HCT116 (cell line): ENCODE measurements around the gene LRR1. TPM values are rescaled to one million over a fixed set of nuclear protein-coding genes. Genes with fewer than 3 reads are reported as not detected.

Source experiments
- ATAC-seq: fragments of 200-7000 bp; cut with Tn5 transposase; 2 replicates; pipeline ENCODE4 v1.9.1; 2020; ENCODE audit warnings: mild to moderate bottlenecking, moderate library complexity
- BruUV-seq: library from RNA; stranded (reverse); fragments of 400-500 nt; replicated peaks from 2 replicates; lab custom pipeline; 2021; lab: Mats Ljungman, UMichigan
- CTCF ChIA-PET: fragments of 300-600 bp; sonication (Branson Sonifier 250); formaldehyde crosslinking; loops from one replicate; lab custom pipeline; 2021; ENCODE audit warnings: antibody characterized with exemption; lab: Charles Lee
- POLR2A ChIA-PET: fragments of 300-600, 350-600 bp; sonication (Branson Sonifier 250); formaldehyde crosslinking; loops from one replicate; lab custom pipeline; 2021; ENCODE audit warnings: antibody characterized with exemption; lab: Charles Lee
- RAD21 ChIA-PET, 2 experiments: fragments of 300-600 bp; sonication (Branson Sonifier 250); formaldehyde crosslinking; loops; one replicate each; lab custom pipeline; 2023; ENCODE audit warnings: low total read pairs in 2 of 2; ENCODE audit not compliant: uncharacterized antibody in 2 of 2, unreplicated experiment in 2 of 2, low non-redundant PET in 1 of 2; lab: Charles Lee
- DNase-seq: peaks from one replicate; pipeline ENCODE4 v3.0.0-alpha.2; 2010; ENCODE audit warnings: low read depth, low spot score
- H2AFZ ChIP-seq: fragments of 200-600 bp; shearing (Covaris generic), sonication (generic); 2 replicates; pipeline ENCODE4 v1.6.1; 2017; ENCODE audit warnings: low read depth, mixed run types, mixed read lengths, antibody characterized with exemption, low read length; ENCODE audit not compliant: poor library complexity, severe bottlenecking
- H3K27ac ChIP-seq: 2 replicates; pipeline ENCODE4 v1.5.1; 2012; ENCODE audit warnings: low read depth, low read length
- H3K27me3 ChIP-seq: fragments of 200-600 bp; sonication (generic); 2 replicates; pipeline ENCODE4 v1.6.1; 2016; ENCODE audit warnings: mixed run types, low read length, mixed read lengths; ENCODE audit not compliant: insufficient read depth
- H3K36me3 ChIP-seq, 2 experiments: fragments of 200-500 bp in 1 of 2; fragments of 200-600 bp in 1 of 2; sonication (Bioruptor generic) in 1 of 2; sonication (generic) in 1 of 2; 2 replicates each; pipeline versions ENCODE4 v1.5.1 to v1.6.1; 2014 to 2016; ENCODE audit warnings: low read length in 2 of 2, inconsistent platforms in 1 of 2, mixed read lengths in 1 of 2, mixed run types in 1 of 2; ENCODE audit not compliant: insufficient read depth in 2 of 2, control insufficient read depth in 1 of 2
- H3K4me1 ChIP-seq, 2 experiments: fragments of 200-600 bp in 1 of 2; sonication (generic) in 1 of 2; 2 replicates each; pipeline versions ENCODE4 v1.5.1 to v1.6.1; 2012 to 2017; ENCODE audit warnings: low read length in 2 of 2, inconsistent platforms in 1 of 2, mild to moderate bottlenecking in 1 of 2, mixed read lengths in 1 of 2, mixed run types in 1 of 2, moderate library complexity in 1 of 2; ENCODE audit not compliant: insufficient read depth in 2 of 2, control insufficient read depth in 1 of 2
- H3K4me2 ChIP-seq: fragments of 200-600 bp; sonication (generic); 2 replicates; pipeline ENCODE4 v1.6.1; 2017; ENCODE audit warnings: mixed run types, low read length, mixed read lengths
- H3K4me3 ChIP-seq, 2 experiments: fragments of 200-600 bp in 1 of 2; sonication (generic) in 1 of 2; replicated peaks in 1 of 2; 2 replicates each; pipeline ENCODE4 v1.5.1; 2011 to 2016; ENCODE audit warnings: low read length in 2 of 2, control low read depth in 1 of 2, low read depth in 1 of 2, mild to moderate bottlenecking in 1 of 2, mixed read lengths in 1 of 2, mixed run types in 1 of 2
- H3K79me2 ChIP-seq: fragments of 200-600 bp; sonication (generic); 2 replicates; pipeline ENCODE4 v1.6.1; 2017; ENCODE audit warnings: mild to moderate bottlenecking, mixed run types, low read length, moderate library complexity, mixed read lengths; ENCODE audit not compliant: insufficient read depth
- H3K9ac ChIP-seq: fragments of 200-600 bp; sonication (generic); 2 replicates; pipeline ENCODE4 v1.6.1; 2016; ENCODE audit warnings: low read length, mixed read lengths
- H3K9me2 ChIP-seq: fragments of 200-600 bp; sonication (generic), shearing (Covaris generic); 2 replicates; pipeline ENCODE4 v1.6.1; 2017; ENCODE audit warnings: mixed run types, mild to moderate bottlenecking, moderate library complexity; ENCODE audit not compliant: insufficient read depth
- H3K9me3 ChIP-seq, 2 experiments: fragments of 200-500 bp in 1 of 2; fragments of 200-600 bp in 1 of 2; sonication (Bioruptor generic) in 1 of 2; sonication (generic) in 1 of 2; 2 replicates each; pipeline ENCODE4 v1.6.1; 2014 to 2017; ENCODE audit warnings: low read length in 2 of 2, mixed read lengths in 2 of 2, inconsistent platforms in 1 of 2, low read depth in 1 of 2, mild to moderate bottlenecking in 1 of 2, mixed run types in 1 of 2, moderate library complexity in 1 of 2; ENCODE audit not compliant: control insufficient read depth in 1 of 2, insufficient read depth in 1 of 2
- H4K20me1 ChIP-seq: fragments of 200-600 bp; sonication (generic), shearing (Covaris generic); 2 replicates; pipeline ENCODE4 v1.6.1; 2017; ENCODE audit warnings: mixed run types, mild to moderate bottlenecking, moderate library complexity; ENCODE audit not compliant: insufficient read depth
- CBX3 ChIP-seq: IDR thresholded peaks from 2 replicates; pipeline ENCODE4 v1.6.1; 2012; ENCODE audit warnings: low read depth
- EGR1 ChIP-seq: IDR thresholded peaks from 2 replicates; pipeline ENCODE4 v1.6.1; 2012; ENCODE audit warnings: low read depth
- EZH2 ChIP-seq: fragments of 200-600 bp; sonication (generic); IDR thresholded peaks from 2 replicates; pipeline ENCODE4 v1.6.1; 2017; ENCODE audit warnings: antibody characterized with exemption, mixed run types
- FOSL1 ChIP-seq: IDR thresholded peaks from 2 replicates; pipeline ENCODE4 v1.6.1; 2012; ENCODE audit warnings: low read depth
- JUND ChIP-seq: IDR thresholded peaks from 2 replicates; pipeline ENCODE4 v1.6.1; 2012
- POLR2AphosphoS5 ChIP-seq: IDR thresholded peaks from 2 replicates; pipeline ENCODE4 v1.6.1; 2011; ENCODE audit warnings: mild to moderate bottlenecking, low read depth, low read length, moderate library complexity
- SIN3A ChIP-seq: IDR thresholded peaks from 2 replicates; pipeline ENCODE4 v1.6.1; 2012; ENCODE audit warnings: low read depth
- SP1 ChIP-seq: IDR thresholded peaks from 2 replicates; pipeline ENCODE4 v1.6.1; 2012; ENCODE audit warnings: low read depth
- TCF7L2 ChIP-seq: IDR thresholded peaks from 2 replicates; pipeline ENCODE4 v1.7.0; 2011; ENCODE audit warnings: borderline replicate concordance, inconsistent platforms; ENCODE audit not compliant: insufficient read depth, insufficient read length; ENCODE audit errors: extremely low read depth
- YY1 ChIP-seq: IDR thresholded peaks from 2 replicates; pipeline ENCODE4 v1.6.1; 2011; ENCODE audit warnings: low read length, low read depth, moderate library complexity, mild to moderate bottlenecking; ENCODE audit not compliant: insufficient replicate concordance; ENCODE audit errors: extremely low read depth
- ZFX ChIP-seq: fragments of 450-650 bp; IDR thresholded peaks from 2 replicates; pipeline ENCODE4 v1.6.1; 2017
- ZNF274 ChIP-seq: fragments of 200-500 bp; sonication (Bioruptor generic); IDR thresholded peaks from 2 replicates; pipeline ENCODE4 v1.6.1; 2014; ENCODE audit warnings: mild to moderate bottlenecking, low read depth, low read length, inconsistent platforms
- intact Hi-C: fragments of 100-400 bp; cut with micrococcal nuclease; formaldehyde crosslinking; loops from 2 replicates; pipeline ENCODE4 v1.10.0; 2022
- total RNA-seq: library from RNA; stranded (reverse); gene quantifications from one replicate; pipeline ENCODE4 v1.2.1, GENCODE V29; 2021; ENCODE audit not compliant: unreplicated experiment
- TF ChIP-seq, protein P1 (sequence below): IDR thresholded peaks from 2 replicates; pipeline ENCODE4 v1.6.1; 2011; ENCODE audit warnings: mild to moderate bottlenecking, low read length, moderate library complexity; ENCODE audit not compliant: insufficient replicate concordance; ENCODE audit errors: extremely low read depth
- TF ChIP-seq, protein P2 (sequence below), 3 experiments: fragments of 200-600 bp in 1 of 3; sonication (generic) in 1 of 3; IDR thresholded peaks in 2 of 3; conservative IDR thresholded peaks in 1 of 3; 2 replicates each; pipeline ENCODE4 v1.5.1; 2012 to 2017; ENCODE audit warnings: low read depth in 2 of 3, low read length in 2 of 3, antibody characterized with exemption in 1 of 3, borderline replicate concordance in 1 of 3, control low read depth in 1 of 3, mild to moderate bottlenecking in 1 of 3, mixed read lengths in 1 of 3, mixed run types in 1 of 3, moderate library complexity in 1 of 3; ENCODE audit not compliant: insufficient read depth in 1 of 3
- TF ChIP-seq, protein P3 (sequence below): IDR thresholded peaks from 2 replicates; pipeline ENCODE4 v1.6.1; 2012
- TF ChIP-seq, protein P4 (sequence below): IDR thresholded peaks from 2 replicates; pipeline ENCODE4 v1.6.1; 2012
- TF ChIP-seq, protein P5 (sequence below): IDR thresholded peaks from 2 replicates; pipeline ENCODE4 v1.6.1; 2012; ENCODE audit warnings: low read depth

LRR1 gene
- total RNA-seq, 1 experiment from 2014 or later: 34.6 TPM

DNA sequence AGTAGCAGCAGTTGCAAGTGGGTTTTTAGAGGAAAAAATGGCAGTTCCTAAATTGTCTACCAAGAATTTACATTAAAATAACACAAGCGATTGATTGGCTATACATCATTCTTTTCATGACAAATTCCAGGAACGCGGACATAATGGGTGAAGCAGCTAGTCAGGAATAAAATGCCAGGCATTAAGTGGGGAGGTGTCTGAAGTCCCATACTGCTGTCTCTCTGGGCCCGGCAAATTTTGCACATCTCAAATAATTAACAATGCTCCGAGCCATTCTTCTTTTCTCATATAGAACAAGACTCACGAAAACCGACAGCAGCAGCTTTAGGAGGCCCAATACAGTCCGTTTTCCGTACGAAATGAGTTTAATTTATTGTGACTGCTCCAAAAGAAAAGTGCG is 21.0 kb downstream of the LRR1 start:
- Histone ChIP-seq H3K79me2 (peaks cover 67% of the 10 kb centered on the region), H3K27me3 (no peaks in the 10 kb centered on the region), H3K36me3 (peaks cover 8 to 17% of the 10 kb centered on the region in 2 experiments; a peak in 3 of 4 replicates), H4K20me1 (0 out of 2 replicates have a peak, but pooled peaks cover 4% of the 10 kb centered on the region), H3K4me1 (peaks cover 8 to 41% of the 10 kb centered on the region in 2 experiments; a peak in 3 of 4 replicates), H2AFZ (no peak overlapping the region), H3K27ac (peak overlapping the region; percentile 86), H3K9me3 (no peaks in the 10 kb centered on the region), H3K9ac (peak overlapping the region; percentile 94), H3K4me2 (peak overlapping the region; percentile 74), H3K4me3 (peak overlapping the region; percentile 82 to 96), H3K9me2 (no peaks in the 10 kb centered on the region)
- TSS peak; percentile 72 for BruUV-seq
- POLR2A ChIA-PET: interaction anchor here (0.7 to 2.3 kb wide), 9 partner anchors 8 to 66 kb away, joined by 4 to 17 read pairs (median 7); partner anchors contain the start of genes DNAAF2, LRR1 and RPS29
- intact Hi-C loops: loop anchor here (5.0 kb wide), 1 partner anchor 498 kb away; the partner anchor contains the start of gene VCPKMT
- RAD21 ChIA-PET: interaction anchor here (0.7 to 2.1 kb wide), 2 partner anchors 14 to 249 kb away, joined by 3 to 5 read pairs; no protein-coding TSS in a partner anchor
- ATAC-seq: no peak
- no peak for TF ChIP-seq ZFX
- TF ChIP-seq, protein P1, sequence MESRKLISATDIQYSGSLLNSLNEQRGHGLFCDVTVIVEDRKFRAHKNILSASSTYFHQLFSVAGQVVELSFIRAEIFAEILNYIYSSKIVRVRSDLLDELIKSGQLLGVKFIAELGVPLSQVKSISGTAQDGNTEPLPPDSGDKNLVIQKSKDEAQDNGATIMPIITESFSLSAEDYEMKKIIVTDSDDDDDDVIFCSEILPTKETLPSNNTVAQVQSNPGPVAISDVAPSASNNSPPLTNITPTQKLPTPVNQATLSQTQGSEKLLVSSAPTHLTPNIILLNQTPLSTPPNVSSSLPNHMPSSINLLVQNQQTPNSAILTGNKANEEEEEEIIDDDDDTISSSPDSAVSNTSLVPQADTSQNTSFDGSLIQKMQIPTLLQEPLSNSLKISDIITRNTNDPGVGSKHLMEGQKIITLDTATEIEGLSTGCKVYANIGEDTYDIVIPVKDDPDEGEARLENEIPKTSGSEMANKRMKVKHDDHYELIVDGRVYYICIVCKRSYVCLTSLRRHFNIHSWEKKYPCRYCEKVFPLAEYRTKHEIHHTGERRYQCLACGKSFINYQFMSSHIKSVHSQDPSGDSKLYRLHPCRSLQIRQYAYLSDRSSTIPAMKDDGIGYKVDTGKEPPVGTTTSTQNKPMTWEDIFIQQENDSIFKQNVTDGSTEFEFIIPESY: no peak
- TF ChIP-seq POLR2AphosphoS5: no peak
- TF ChIP-seq, protein P2, sequence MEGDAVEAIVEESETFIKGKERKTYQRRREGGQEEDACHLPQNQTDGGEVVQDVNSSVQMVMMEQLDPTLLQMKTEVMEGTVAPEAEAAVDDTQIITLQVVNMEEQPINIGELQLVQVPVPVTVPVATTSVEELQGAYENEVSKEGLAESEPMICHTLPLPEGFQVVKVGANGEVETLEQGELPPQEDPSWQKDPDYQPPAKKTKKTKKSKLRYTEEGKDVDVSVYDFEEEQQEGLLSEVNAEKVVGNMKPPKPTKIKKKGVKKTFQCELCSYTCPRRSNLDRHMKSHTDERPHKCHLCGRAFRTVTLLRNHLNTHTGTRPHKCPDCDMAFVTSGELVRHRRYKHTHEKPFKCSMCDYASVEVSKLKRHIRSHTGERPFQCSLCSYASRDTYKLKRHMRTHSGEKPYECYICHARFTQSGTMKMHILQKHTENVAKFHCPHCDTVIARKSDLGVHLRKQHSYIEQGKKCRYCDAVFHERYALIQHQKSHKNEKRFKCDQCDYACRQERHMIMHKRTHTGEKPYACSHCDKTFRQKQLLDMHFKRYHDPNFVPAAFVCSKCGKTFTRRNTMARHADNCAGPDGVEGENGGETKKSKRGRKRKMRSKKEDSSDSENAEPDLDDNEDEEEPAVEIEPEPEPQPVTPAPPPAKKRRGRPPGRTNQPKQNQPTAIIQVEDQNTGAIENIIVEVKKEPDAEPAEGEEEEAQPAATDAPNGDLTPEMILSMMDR (IDR thresholded peaks at IDR 0.05 in 2 of 3, conservative IDR thresholded peaks at IDR 0.05 in 1 of 3; ENCODE audit: borderline replicate concordance in 1 of 3, insufficient read depth in 1 of 3, low read depth in 2 of 3, low read length in 2 of 3): no peak
- no peak for TF ChIP-seq TCF7L2
- TF ChIP-seq, protein P3, sequence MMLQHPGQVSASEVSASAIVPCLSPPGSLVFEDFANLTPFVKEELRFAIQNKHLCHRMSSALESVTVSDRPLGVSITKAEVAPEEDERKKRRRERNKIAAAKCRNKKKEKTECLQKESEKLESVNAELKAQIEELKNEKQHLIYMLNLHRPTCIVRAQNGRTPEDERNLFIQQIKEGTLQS: no peak
- no peak for TF ChIP-seq SP1
- no peak for TF ChIP-seq FOSL1
- TF ChIP-seq, protein P4, sequence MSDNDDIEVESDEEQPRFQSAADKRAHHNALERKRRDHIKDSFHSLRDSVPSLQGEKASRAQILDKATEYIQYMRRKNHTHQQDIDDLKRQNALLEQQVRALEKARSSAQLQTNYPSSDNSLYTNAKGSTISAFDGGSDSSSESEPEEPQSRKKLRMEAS: no peak
- no peak for TF ChIP-seq EGR1
- TF ChIP-seq EZH2: no peak
- no peak for TF ChIP-seq YY1
- no peak for TF ChIP-seq SIN3A
- TF ChIP-seq CBX3: no peak
- TF ChIP-seq, protein P5, sequence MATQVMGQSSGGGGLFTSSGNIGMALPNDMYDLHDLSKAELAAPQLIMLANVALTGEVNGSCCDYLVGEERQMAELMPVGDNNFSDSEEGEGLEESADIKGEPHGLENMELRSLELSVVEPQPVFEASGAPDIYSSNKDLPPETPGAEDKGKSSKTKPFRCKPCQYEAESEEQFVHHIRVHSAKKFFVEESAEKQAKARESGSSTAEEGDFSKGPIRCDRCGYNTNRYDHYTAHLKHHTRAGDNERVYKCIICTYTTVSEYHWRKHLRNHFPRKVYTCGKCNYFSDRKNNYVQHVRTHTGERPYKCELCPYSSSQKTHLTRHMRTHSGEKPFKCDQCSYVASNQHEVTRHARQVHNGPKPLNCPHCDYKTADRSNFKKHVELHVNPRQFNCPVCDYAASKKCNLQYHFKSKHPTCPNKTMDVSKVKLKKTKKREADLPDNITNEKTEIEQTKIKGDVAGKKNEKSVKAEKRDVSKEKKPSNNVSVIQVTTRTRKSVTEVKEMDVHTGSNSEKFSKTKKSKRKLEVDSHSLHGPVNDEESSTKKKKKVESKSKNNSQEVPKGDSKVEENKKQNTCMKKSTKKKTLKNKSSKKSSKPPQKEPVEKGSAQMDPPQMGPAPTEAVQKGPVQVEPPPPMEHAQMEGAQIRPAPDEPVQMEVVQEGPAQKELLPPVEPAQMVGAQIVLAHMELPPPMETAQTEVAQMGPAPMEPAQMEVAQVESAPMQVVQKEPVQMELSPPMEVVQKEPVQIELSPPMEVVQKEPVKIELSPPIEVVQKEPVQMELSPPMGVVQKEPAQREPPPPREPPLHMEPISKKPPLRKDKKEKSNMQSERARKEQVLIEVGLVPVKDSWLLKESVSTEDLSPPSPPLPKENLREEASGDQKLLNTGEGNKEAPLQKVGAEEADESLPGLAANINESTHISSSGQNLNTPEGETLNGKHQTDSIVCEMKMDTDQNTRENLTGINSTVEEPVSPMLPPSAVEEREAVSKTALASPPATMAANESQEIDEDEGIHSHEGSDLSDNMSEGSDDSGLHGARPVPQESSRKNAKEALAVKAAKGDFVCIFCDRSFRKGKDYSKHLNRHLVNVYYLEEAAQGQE: no peak
- no peak for TF ChIP-seq ZNF274
- no peak for TF ChIP-seq JUND
- CTCF ChIA-PET: interaction anchor here (0.7 to 1.7 kb wide), 6 partner anchors 13 to 233 kb away, joined by 3 to 12 read pairs (median 3); partner anchors contain the start of genes LRR1, NEMF and RPS29
- DNase-seq: no peak
